GM20000 (cell line): ENCODE data around the gene SH3RF3.

Experiments used
- DNase-seq: peaks from one replicate; pipeline ENCODE4 v3.0.0; 2012; ENCODE audit warnings: low spot score
- CTCF ChIP-seq: IDR thresholded peaks from 2 replicates; pipeline ENCODE4 v1.5.1; 2012; ENCODE audit warnings: mild to moderate bottlenecking, control low read depth; ENCODE audit errors: extremely low read depth, missing control alignments

Gene SH3RF3

GRCh38 chr2:109448207-109448606 is 319.2 kb downstream of the SH3RF3 start:
- no peak for TF ChIP-seq CTCF

GRCh38 chr2:109448946-109449788 is 320.2 kb downstream of the SH3RF3 start:
- no peak for TF ChIP-seq CTCF
- DNase-seq, result no peak

More at GRCh38 chr2:109448207-109448606, 319.2 kb downstream of the SH3RF3 start:
- DNase-seq, result no peak

GRCh38 chr2:109450574-109451273 is 321.7 kb downstream of the SH3RF3 start:
- TF ChIP-seq CTCF, result no peak
- DNase-seq, result no peak

- no peak for TF ChIP-seq CTCF
- DNase-seq, result no peak
Observed at GRCh38 chr2:109451671-109452070, 322.7 kb downstream of the SH3RF3 start.

GRCh38 chr2:109452318-109453305 is 323.6 kb downstream of the SH3RF3 start:
- no peak for DNase-seq
- no peak for TF ChIP-seq CTCF

- DNase-seq, result no peak
- TF ChIP-seq CTCF, result no peak
Observed at GRCh38 chr2:109453371-109453995, 324.5 kb downstream of the SH3RF3 start.
